Ishikawa (cell line): ENCODE measurements around the gene MN1.

ENCODE experiments used
- CEBPB ChIP-seq: IDR thresholded peaks from 2 replicates; pipeline ENCODE4 v1.6.1; 2012
- RAD21 ChIP-seq: IDR thresholded peaks from 2 replicates; pipeline ENCODE4 v1.6.1; 2012; ENCODE audit warnings: low read depth
- USF1 ChIP-seq: IDR thresholded peaks from 2 replicates; pipeline ENCODE4 v1.6.1; 2012
- YY1 ChIP-seq: IDR thresholded peaks from 2 replicates; pipeline ENCODE4 v1.6.1; 2012; ENCODE audit warnings: low read depth
- TF ChIP-seq, protein P1 (sequence below): IDR thresholded peaks from 2 replicates; pipeline ENCODE4 v1.6.1; 2012
- TF ChIP-seq, protein P2 (sequence below): IDR thresholded peaks from 2 replicates; pipeline ENCODE4 v1.6.1; 2012; ENCODE audit warnings: low read depth, mild to moderate bottlenecking

GRCh38 chr22:27719036-27719347 lies 82.6 kb downstream of the MN1 start:
- TF ChIP-seq CEBPB (no peak), USF1 (no peak), RAD21 (no peak), YY1 (no peak)
- TF ChIP-seq, protein P1, sequence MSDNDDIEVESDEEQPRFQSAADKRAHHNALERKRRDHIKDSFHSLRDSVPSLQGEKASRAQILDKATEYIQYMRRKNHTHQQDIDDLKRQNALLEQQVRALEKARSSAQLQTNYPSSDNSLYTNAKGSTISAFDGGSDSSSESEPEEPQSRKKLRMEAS, result no peak
- TF ChIP-seq, protein P2, sequence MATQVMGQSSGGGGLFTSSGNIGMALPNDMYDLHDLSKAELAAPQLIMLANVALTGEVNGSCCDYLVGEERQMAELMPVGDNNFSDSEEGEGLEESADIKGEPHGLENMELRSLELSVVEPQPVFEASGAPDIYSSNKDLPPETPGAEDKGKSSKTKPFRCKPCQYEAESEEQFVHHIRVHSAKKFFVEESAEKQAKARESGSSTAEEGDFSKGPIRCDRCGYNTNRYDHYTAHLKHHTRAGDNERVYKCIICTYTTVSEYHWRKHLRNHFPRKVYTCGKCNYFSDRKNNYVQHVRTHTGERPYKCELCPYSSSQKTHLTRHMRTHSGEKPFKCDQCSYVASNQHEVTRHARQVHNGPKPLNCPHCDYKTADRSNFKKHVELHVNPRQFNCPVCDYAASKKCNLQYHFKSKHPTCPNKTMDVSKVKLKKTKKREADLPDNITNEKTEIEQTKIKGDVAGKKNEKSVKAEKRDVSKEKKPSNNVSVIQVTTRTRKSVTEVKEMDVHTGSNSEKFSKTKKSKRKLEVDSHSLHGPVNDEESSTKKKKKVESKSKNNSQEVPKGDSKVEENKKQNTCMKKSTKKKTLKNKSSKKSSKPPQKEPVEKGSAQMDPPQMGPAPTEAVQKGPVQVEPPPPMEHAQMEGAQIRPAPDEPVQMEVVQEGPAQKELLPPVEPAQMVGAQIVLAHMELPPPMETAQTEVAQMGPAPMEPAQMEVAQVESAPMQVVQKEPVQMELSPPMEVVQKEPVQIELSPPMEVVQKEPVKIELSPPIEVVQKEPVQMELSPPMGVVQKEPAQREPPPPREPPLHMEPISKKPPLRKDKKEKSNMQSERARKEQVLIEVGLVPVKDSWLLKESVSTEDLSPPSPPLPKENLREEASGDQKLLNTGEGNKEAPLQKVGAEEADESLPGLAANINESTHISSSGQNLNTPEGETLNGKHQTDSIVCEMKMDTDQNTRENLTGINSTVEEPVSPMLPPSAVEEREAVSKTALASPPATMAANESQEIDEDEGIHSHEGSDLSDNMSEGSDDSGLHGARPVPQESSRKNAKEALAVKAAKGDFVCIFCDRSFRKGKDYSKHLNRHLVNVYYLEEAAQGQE, result no peak
